GM18508 (cell line): ENCODE measurements around the gene ADGRB3.
"Not testable (repeated sequence)": the region's sequence is repeated elsewhere in the genome, so short reads cannot be mapped to it uniquely, and the experiment has no call there.

ENCODE experiments used
- ATAC-seq: cut with Tn5 transposase; IDR thresholded peaks from one replicate; pipeline ENCODE4 v1.9.1; 2021; ENCODE audit warnings: moderate number of reproducible peaks; ENCODE audit not compliant: insufficient read depth, unreplicated experiment

Gene ADGRB3

GRCh38 chr6:68774843-68775242, 139.8 kb downstream of the ADGRB3 start:
- ATAC-seq, result no peak

GRCh38 chr6:68776354-68776753, 141.3 kb downstream of the ADGRB3 start:
- no peak for ATAC-seq

GRCh38 chr6:68777956-68778355, 142.9 kb downstream of the ADGRB3 start:
- ATAC-seq, result no peak

GRCh38 chr6:68778356-68779020, 143.4 kb downstream of the ADGRB3 start:
- no peak for ATAC-seq

- no peak for ATAC-seq
These were observed 144.3 kb downstream of the ADGRB3 start for GRCh38 chr6:68779366-68779765.

- ATAC-seq, result not testable (repeated sequence)
These were observed 155.0 kb downstream of the ADGRB3 start for GRCh38 chr6:68790128-68790527.

- ATAC-seq, result not testable (repeated sequence)
These were observed 179.9 kb downstream of the ADGRB3 start for GRCh38 chr6:68814976-68815375.

GRCh38 chr6:68826501-68826900, 191.4 kb downstream of the ADGRB3 start:
- no peak for ATAC-seq

- ATAC-seq, result no peak
These were observed 199.5 kb downstream of the ADGRB3 start for GRCh38 chr6:68834551-68834950.

GRCh38 chr6:68838571-68838970, 203.5 kb downstream of the ADGRB3 start:
- ATAC-seq, result no peak

GRCh38 chr6:68852791-68853190, 217.7 kb downstream of the ADGRB3 start:
- ATAC-seq, result no peak

GRCh38 chr6:68859233-68859632, 224.2 kb downstream of the ADGRB3 start:
- ATAC-seq, result no peak

GRCh38 chr6:68868646-68869045, 233.6 kb downstream of the ADGRB3 start:
- no peak for ATAC-seq

- ATAC-seq, result no peak
These were observed 238.2 kb downstream of the ADGRB3 start for GRCh38 chr6:68873236-68873635.

- ATAC-seq, result no peak
These were observed 239.7 kb downstream of the ADGRB3 start for GRCh38 chr6:68874747-68875146.

GRCh38 chr6:68875403-68875802, 240.3 kb downstream of the ADGRB3 start:
- ATAC-seq, result no peak

GRCh38 chr6:68876792-68877493, 241.9 kb downstream of the ADGRB3 start:
- ATAC-seq, result no peak

GRCh38 chr6:68880050-68880813, 245.2 kb downstream of the ADGRB3 start:
- no peak for ATAC-seq

GRCh38 chr6:68883325-68883724, 248.2 kb downstream of the ADGRB3 start:
- ATAC-seq, result not testable (repeated sequence)

GRCh38 chr6:68891419-68891818, 256.3 kb downstream of the ADGRB3 start:
- ATAC-seq, result no peak

GRCh38 chr6:68892452-68892851, 257.4 kb downstream of the ADGRB3 start:
- no peak for ATAC-seq
